Liver (tissue), 9 donors: ENCODE data around the gene MOXD1. TPM values are rescaled to one million over a fixed set of nuclear protein-coding genes. Genes with fewer than 3 reads are reported as not detected.

ENCODE experiments used
- DNase-seq: peaks from one replicate; pipeline ENCODE4 v3.0.0-alpha.2; 2017; ENCODE audit warnings: low spot score
- H3K27ac ChIP-seq, 2 donors: one replicate each; pipeline ENCODE4 v1.7.0; 2013; ENCODE audit warnings: inconsistent platforms in 2 of 2, low read length in 2 of 2, control low read depth in 1 of 2, low read depth in 1 of 2, mild to moderate bottlenecking in 1 of 2
- H3K27me3 ChIP-seq, 4 donors: one replicate each; pipeline versions ENCODE4 v1.6.1 to v1.7.0; 2013; ENCODE audit warnings: low read length in 3 of 4, inconsistent platforms in 1 of 4, mild to moderate bottlenecking in 1 of 4, moderate library complexity in 1 of 4; ENCODE audit not compliant: control insufficient read depth in 4 of 4, insufficient read depth in 4 of 4
- H3K36me3 ChIP-seq, 4 donors: one replicate each; pipeline versions ENCODE4 v1.6.1 to v1.7.0; 2013; ENCODE audit warnings: low read length in 3 of 4, mild to moderate bottlenecking in 3 of 4, low read depth in 1 of 4, moderate library complexity in 1 of 4; ENCODE audit not compliant: control insufficient read depth in 4 of 4, insufficient read depth in 3 of 4
- H3K4me1 ChIP-seq, 4 donors: one replicate each; pipeline versions ENCODE4 v1.6.1 to v1.7.0; 2013; ENCODE audit warnings: low read length in 3 of 4, mild to moderate bottlenecking in 3 of 4, moderate library complexity in 1 of 4; ENCODE audit not compliant: control insufficient read depth in 4 of 4, insufficient read depth in 4 of 4
- H3K4me3 ChIP-seq, 3 donors: one replicate each; pipeline versions ENCODE4 v1.6.1 to v1.7.0; 2013; ENCODE audit warnings: low read length in 3 of 3, control low read depth in 1 of 3, low read depth in 1 of 3, mild to moderate bottlenecking in 1 of 3
- H3K9ac ChIP-seq, 2 donors: one replicate each; pipeline ENCODE4 v1.7.0; 2013; ENCODE audit warnings: low read length in 2 of 2, mild to moderate bottlenecking in 2 of 2, moderate library complexity in 2 of 2, control low read depth in 1 of 2, low read depth in 1 of 2
- H3K9me3 ChIP-seq, 4 donors: one replicate each; pipeline versions ENCODE4 v1.6.1 to v1.7.0; 2013; ENCODE audit warnings: low read length in 3 of 4; ENCODE audit not compliant: control insufficient read depth in 4 of 4
- ATF3 ChIP-seq: IDR thresholded peaks from 2 replicates; pipeline ENCODE4 v1.6.1; 2016; ENCODE audit warnings: antibody characterized with exemption
- EGR1 ChIP-seq, 2 donors: IDR thresholded peaks; 2 replicates each; pipeline ENCODE4 v1.6.1; 2016 to 2018; ENCODE audit warnings: antibody characterized with exemption in 2 of 2, low read depth in 2 of 2
- FOXA1 ChIP-seq: IDR thresholded peaks from 2 replicates; pipeline ENCODE4 v1.6.1; 2016; ENCODE audit warnings: antibody characterized with exemption
- FOXA2 ChIP-seq: IDR thresholded peaks from 2 replicates; pipeline ENCODE4 v1.6.1; 2016; ENCODE audit warnings: antibody characterized with exemption
- GABPA ChIP-seq, 2 donors: IDR thresholded peaks in 1 of 2; conservative IDR thresholded peaks in 1 of 2; 2 replicates each; pipeline ENCODE4 v1.6.1; 2016; ENCODE audit warnings: antibody characterized with exemption in 2 of 2, mild to moderate bottlenecking in 1 of 2, moderate library complexity in 1 of 2
- HNF4A ChIP-seq, 2 donors: conservative IDR thresholded peaks; 2 replicates each; pipeline ENCODE4 v1.6.1; 2016; ENCODE audit warnings: antibody characterized with exemption in 2 of 2, mild to moderate bottlenecking in 2 of 2
- HNF4G ChIP-seq: IDR thresholded peaks from 2 replicates; pipeline ENCODE4 v1.6.1; 2016; ENCODE audit warnings: antibody characterized with exemption
- JUND ChIP-seq, 2 donors: IDR thresholded peaks; 2 replicates each; pipeline ENCODE4 v1.6.1; 2016; ENCODE audit warnings: antibody characterized with exemption in 2 of 2
- MAX ChIP-seq: IDR thresholded peaks from 2 replicates; pipeline ENCODE4 v1.6.1; 2016; ENCODE audit warnings: antibody characterized with exemption
- NR2F2 ChIP-seq: IDR thresholded peaks from 2 replicates; pipeline ENCODE4 v1.6.1; 2016; ENCODE audit warnings: antibody characterized with exemption
- RAD21 ChIP-seq, 2 donors: IDR thresholded peaks; 2 replicates each; pipeline ENCODE4 v1.6.1; 2016; ENCODE audit warnings: antibody characterized with exemption in 2 of 2, mild to moderate bottlenecking in 2 of 2
- RXRA ChIP-seq, 2 donors: IDR thresholded peaks; 2 replicates each; pipeline ENCODE4 v1.6.1; 2017 to 2018; ENCODE audit warnings: antibody characterized with exemption in 2 of 2, mild to moderate bottlenecking in 1 of 2
- SP1 ChIP-seq: IDR thresholded peaks from 2 replicates; pipeline ENCODE4 v1.6.1; 2018; ENCODE audit warnings: antibody characterized with exemption, mild to moderate bottlenecking
- TAF1 ChIP-seq: conservative IDR thresholded peaks from 2 replicates; pipeline ENCODE4 v1.6.1; 2016; ENCODE audit warnings: antibody characterized with exemption, mild to moderate bottlenecking
- YY1 ChIP-seq: IDR thresholded peaks from 2 replicates; pipeline ENCODE4 v1.6.1; 2016; ENCODE audit warnings: antibody characterized with exemption, mild to moderate bottlenecking
- ZBTB33 ChIP-seq: IDR thresholded peaks from 2 replicates; pipeline ENCODE4 v1.6.1; 2016; ENCODE audit warnings: antibody characterized with exemption
- WGBS: extraction: QIAGEN DNeasy Blood & Tissue Kit; methylation state at CpG from one replicate; pipeline ENCODE4 v1.1.7; 2013; 5-methylcytosine and 5-hydroxymethylcytosine counted together
- polyA plus RNA-seq, 2 donors: library from polyadenylated mRNA; stranded (reverse) in 1 of 2; unstranded in 1 of 2; fragments of 200-250 nt in 1 of 2; fragments of >200 nt in 1 of 2; fragmentation: Nextera tagmentation in 1 of 2; extraction: Ambion mirVana in 1 of 2; gene quantifications; one replicate each; pipeline versions ENCODE4 v1.2.1 to v1.2.3, GENCODE V29; 2013 to 2015
- total RNA-seq, 2 donors: library from RNA; depleted of rRNA; stranded (reverse); fragments of >200 nt; gene quantifications; one replicate each; pipeline ENCODE4 v1.2.3, GENCODE V29; 2014
- donor health status: healthy.
- donor health status: healthy.
- donor health status: healthy.
- donor health status: healthy.
- donor health status: healthy.

MOXD1 gene
- total RNA-seq (under 1 TPM; 0.23 to 0.25 TPM), polyA plus RNA-seq (under 1 TPM; 0.14 to 0.48 TPM)

DNA sequence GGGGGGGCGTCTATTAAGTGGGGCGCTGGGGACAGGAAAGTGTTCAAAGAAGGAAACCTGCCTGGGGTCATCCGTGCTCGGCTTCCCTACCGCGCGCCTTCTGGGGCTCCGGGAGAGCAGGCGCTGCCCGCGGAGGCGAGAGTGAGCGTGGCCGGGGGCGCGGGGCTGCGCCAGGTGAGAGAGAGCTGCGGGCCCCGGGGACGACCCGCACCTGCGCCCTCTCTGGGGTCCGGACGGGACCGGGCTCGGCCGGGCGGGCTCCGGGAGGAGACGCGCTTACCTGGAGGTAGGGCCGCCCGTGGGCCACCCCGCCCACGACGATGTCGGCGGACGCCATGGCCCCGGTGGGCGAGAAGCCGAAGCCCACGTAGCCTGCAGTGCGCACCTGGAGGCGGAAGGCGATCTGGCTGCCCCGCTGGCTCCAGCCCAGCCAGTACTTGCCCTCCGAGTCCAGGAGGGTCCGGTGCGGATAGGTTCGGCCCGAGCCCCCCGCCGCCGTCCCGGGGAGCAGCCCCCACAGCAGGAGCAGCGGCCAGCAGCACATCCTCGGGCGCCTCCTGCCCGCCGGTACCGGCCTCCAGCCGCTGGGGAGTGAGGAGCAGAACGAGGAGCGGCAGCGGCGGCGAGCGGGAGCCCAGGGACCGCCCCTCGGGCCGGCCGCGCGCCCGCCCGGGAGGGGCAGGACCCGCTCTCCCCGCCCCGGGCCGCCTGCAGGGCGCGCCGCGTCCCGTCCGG lies at the start of gene MOXD1:
Gene MOXD1 (minus strand): TSS at position 593 of the 735 bp plus-strand sequence. CDS start 49 bp downstream, at position 544.
- no peak within 1 kb of the TSS for H3K9ac ChIP-seq

DNA sequence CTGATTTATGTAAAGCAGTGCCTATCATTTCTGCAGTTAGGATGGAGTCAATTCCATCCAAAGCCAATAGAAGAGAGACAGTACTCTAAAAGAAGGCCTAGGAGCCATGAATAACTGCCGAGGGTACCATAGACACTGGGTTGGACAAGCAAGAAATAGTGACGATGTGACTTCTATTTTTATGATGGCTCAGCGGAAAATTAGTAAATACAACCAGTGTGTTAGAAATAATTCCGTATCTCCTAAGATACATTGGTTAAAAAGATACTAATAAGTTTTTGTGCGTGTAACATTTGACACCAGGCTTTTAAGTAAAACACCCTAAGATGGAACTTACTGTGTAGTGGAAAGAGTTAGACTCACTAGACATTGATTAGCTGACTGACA lies 45.6 kb upstream of the MOXD1 start:
- Histone ChIP-seq H3K9me3 (peaks cover 0 to 3% (median under 1%) of the 10 kb centered on the region in 4 donors), H3K27ac (no peak overlapping the region), H3K4me3 (no peak overlapping the region)

More for the DNA sequence above, at the start of gene MOXD1:
- Histone ChIP-seq H3K9me3 (peaks cover 0 to 3% (median 0%) of the 10 kb centered on the region in 4 donors), H3K36me3 (no peaks in the 10 kb centered on the region), H3K4me3 (peak within 1 kb of the TSS in 2 of 3 donors; percentile 57 to 65), H3K27me3 (peaks cover 2 to 12% (median 7%) of the 10 kb centered on the region in 4 donors), H3K4me1 (peaks cover 9 to 13% (median 11%) of the 10 kb centered on the region in 4 donors), H3K27ac (no peak within 1 kb of the TSS)
- 2% methylated on average over 87 of the region's 87 CpGs for WGBS
- DNase-seq, result no peak
- TF ChIP-seq FOXA2, result no peak
- no peak for TF ChIP-seq HNF4A (conservative IDR thresholded peaks at IDR 0.05)
- TF ChIP-seq ATF3, result no peak
- TF ChIP-seq SP1, result no peak
- TF ChIP-seq EGR1 (IDR thresholded peaks at IDR 0.05; ENCODE audit: low read depth in 2 of 2), result no peak
- TF ChIP-seq GABPA (IDR thresholded peaks at IDR 0.05 in 1 of 2, conservative IDR thresholded peaks at IDR 0.05 in 1 of 2), result no peak

GRCh38 chr6:132446141-132446854 lies 45.0 kb upstream of the MOXD1 start:
- Histone ChIP-seq H3K27ac (no peak overlapping the region), H3K9me3 (peaks cover 0 to 5% (median 2%) of the 10 kb centered on the region in 4 donors), H3K36me3 (peaks cover 0 to 1% (median 0%) of the 10 kb centered on the region in 4 donors), H3K4me3 (no peak overlapping the region), H3K9ac (no peak overlapping the region), H3K4me1 (no peaks in the 10 kb centered on the region), H3K27me3 (no peaks in the 10 kb centered on the region)
- DNase-seq, result no peak
- 94% methylated on average over 4 of the region's 4 CpGs for WGBS
- TF ChIP-seq RAD21 (IDR thresholded peaks at IDR 0.05) (no peak), EGR1 (IDR thresholded peaks at IDR 0.05; ENCODE audit: low read depth in 2 of 2) (no peak), NR2F2 (no peak), HNF4A (conservative IDR thresholded peaks at IDR 0.05) (no peak), FOXA1 (no peak), ATF3 (no peak), FOXA2 (no peak), HNF4G (no peak), ZBTB33 (no peak), TAF1 (no peak), GABPA (IDR thresholded peaks at IDR 0.05 in 1 of 2, conservative IDR thresholded peaks at IDR 0.05 in 1 of 2) (no peak), MAX (no peak), JUND (IDR thresholded peaks at IDR 0.05) (no peak), RXRA (IDR thresholded peaks at IDR 0.05) (no peak)

More for the DNA sequence above, 45.6 kb upstream of the MOXD1 start:
- Histone ChIP-seq H3K36me3 (peaks cover 0 to 1% (median 0%) of the 10 kb centered on the region in 4 donors), H3K9ac (no peak overlapping the region), H3K4me1 (no peaks in the 10 kb centered on the region), H3K27me3 (no peaks in the 10 kb centered on the region)
- TF ChIP-seq ATF3 (no peak), YY1 (no peak), FOXA1 (no peak), MAX (no peak), FOXA2 (no peak)
- DNase-seq, result no peak
- 96% methylated on average over 5 of the region's 5 CpGs for WGBS
